CD4-positive, alpha-beta T cell treated with Interleukin-21 for 1 hour (primary cell): Measurements from ENCODE around the gene KRTAP19-1.
"Not testable (repeated sequence)": the region's sequence is repeated elsewhere in the genome, so short reads cannot be mapped to it uniquely, and the experiment has no call there.

Source experiments
- DNase-seq: peaks from one replicate; pipeline ENCODE4 v3.0.0-alpha.2; 2020

KRTAP19-1 gene

GRCh38 chr21:30480145-30480544 lies at the start of gene KRTAP19-1:
KRTAP19-1 (minus strand) TSS chr21:30480367; CDS start chr21:30480317, 50 bp downstream.
- DNase-seq, result no peak

GRCh38 chr21:30518876-30519275 lies 38.7 kb upstream of the KRTAP19-1 start:
- DNase-seq, result no peak

- no peak for DNase-seq
Measured at GRCh38 chr21:30515681-30516080, 35.5 kb upstream of the KRTAP19-1 start.

GRCh38 chr21:30505621-30506205 lies 25.5 kb upstream of the KRTAP19-1 start:
- DNase-seq, result not testable (repeated sequence)

- no peak for DNase-seq
Measured at GRCh38 chr21:30502041-30502440, 21.9 kb upstream of the KRTAP19-1 start, which contains the start of gene KRTAP19-5. KRTAP19-5 (minus strand) TSS chr21:30502141; CDS start chr21:30502090, 51 bp downstream.

GRCh38 chr21:30497065-30497464 lies 16.9 kb upstream of the KRTAP19-1 start, which contains the start of gene KRTAP19-4:
KRTAP19-4 (minus strand) TSS chr21:30497165; CDS start chr21:30497110, 55 bp downstream.
- no peak for DNase-seq

GRCh38 chr21:30491963-30492428 lies 11.8 kb upstream of the KRTAP19-1 start, which contains the start of gene KRTAP19-3:
KRTAP19-3 (minus strand) TSS chr21:30492013; CDS start chr21:30491957, 56 bp downstream.
- no peak for DNase-seq

GRCh38 chr21:30487336-30487735 lies 7.2 kb upstream of the KRTAP19-1 start, which contains the start of gene KRTAP19-2:
KRTAP19-2 (minus strand) TSS chr21:30487436; CDS start chr21:30487348, 88 bp downstream.
- DNase-seq, result no peak

GRCh38 chr21:30486180-30486579 lies 6.0 kb upstream of the KRTAP19-1 start:
- no peak for DNase-seq

- no peak for DNase-seq
Measured at GRCh38 chr21:30482130-30482529, 2.0 kb upstream of the KRTAP19-1 start.

- no peak for DNase-seq
Measured at GRCh38 chr21:30479259-30479658, 908 bp downstream of the KRTAP19-1 start.

GRCh38 chr21:30478004-30478403 lies 2.2 kb downstream of the KRTAP19-1 start:
- no peak for DNase-seq

GRCh38 chr21:30468900-30469714 lies 11.1 kb downstream of the KRTAP19-1 start:
- DNase-seq, result no peak

- DNase-seq, result no peak
Measured at GRCh38 chr21:30463713-30464112, 16.5 kb downstream of the KRTAP19-1 start.

- no peak for DNase-seq
Measured at GRCh38 chr21:30448514-30448913, 31.7 kb downstream of the KRTAP19-1 start.

GRCh38 chr21:30447056-30447455 lies 33.1 kb downstream of the KRTAP19-1 start:
- DNase-seq, result no peak

- DNase-seq, result no peak
Measured at GRCh38 chr21:30444204-30444603, 36.0 kb downstream of the KRTAP19-1 start.

- no peak for DNase-seq
Measured at GRCh38 chr21:30443226-30443625, 36.9 kb downstream of the KRTAP19-1 start.

GRCh38 chr21:30439975-30440374 lies 40.2 kb downstream of the KRTAP19-1 start, which contains the start of gene KRTAP15-1:
KRTAP15-1 (plus strand) TSS chr21:30440275; CDS start chr21:30440328, 53 bp downstream.
- DNase-seq, result no peak

- no peak for DNase-seq
Measured at GRCh38 chr21:30437010-30437565, 43.1 kb downstream of the KRTAP19-1 start.

GRCh38 chr21:30434033-30434631 lies 46.0 kb downstream of the KRTAP19-1 start:
- peak; percentile 4 for DNase-seq

GRCh38 chr21:30430170-30430655 lies 50.0 kb downstream of the KRTAP19-1 start, which contains the start of gene KRTAP13-4:
KRTAP13-4 (plus strand) TSS chr21:30430220; CDS start chr21:30430276, 56 bp downstream.
- no peak for DNase-seq
